Smooth muscle cell (in vitro differentiated cells): ENCODE data around the gene THG1L. TPM values are rescaled to one million over a fixed set of nuclear protein-coding genes. Genes with fewer than 3 reads are reported as not detected.

Experiments used
- DNase-seq: peaks from one replicate; lab custom pipeline; 2025; ENCODE audit not compliant: unreplicated experiment; lab: John Stamatoyannopoulos, UW
- H2AFZ ChIP-seq: fragments of 200-600 bp; sonication (generic); 2 replicates; pipeline ENCODE4 v1.6.0; 2016; ENCODE audit warnings: antibody characterized with exemption, low read depth, mild to moderate bottlenecking
- H3F3A ChIP-seq: fragments of 200-600 bp; sonication (generic); 2 replicates; pipeline ENCODE4 v1.6.0; 2017; ENCODE audit warnings: antibody characterized with exemption, low read depth
- H3K27ac ChIP-seq: fragments of 200-600 bp; sonication (generic); 2 replicates; pipeline ENCODE4 v1.5.1; 2016; ENCODE audit warnings: low read depth, mild to moderate bottlenecking
- H3K27me3 ChIP-seq: fragments of 200-600 bp; sonication (generic); 2 replicates; pipeline ENCODE4 v1.6.1; 2016; ENCODE audit warnings: low read depth, mild to moderate bottlenecking
- H3K36me3 ChIP-seq: fragments of 200-600 bp; sonication (generic); 2 replicates; pipeline ENCODE4 v1.5.1; 2016; ENCODE audit warnings: low read depth
- H3K4me1 ChIP-seq: fragments of 200-600 bp; sonication (generic); 2 replicates; pipeline ENCODE4 v1.5.1; 2016; ENCODE audit warnings: low read depth
- H3K4me2 ChIP-seq: fragments of 200-600 bp; sonication (generic); 2 replicates; pipeline ENCODE4 v1.6.0; 2016; ENCODE audit warnings: mild to moderate bottlenecking
- H3K4me3 ChIP-seq: fragments of 200-600 bp; sonication (generic); 2 replicates; pipeline ENCODE4 v1.5.1; 2016; ENCODE audit warnings: mild to moderate bottlenecking
- H3K79me2 ChIP-seq: fragments of 200-600 bp; sonication (generic); 2 replicates; pipeline ENCODE4 v1.6.0; 2016; ENCODE audit warnings: low read depth, mild to moderate bottlenecking
- H3K9ac ChIP-seq: fragments of 200-600 bp; sonication (generic); 2 replicates; pipeline ENCODE4 v1.6.0; 2016; ENCODE audit warnings: low read depth
- H3K9me3 ChIP-seq: fragments of 200-600 bp; sonication (generic); replicated peaks from 2 replicates; pipeline ENCODE4 v1.5.1; 2016; ENCODE audit warnings: low read depth
- H4K20me1 ChIP-seq: fragments of 200-600 bp; sonication (generic); 2 replicates; pipeline ENCODE4 v1.6.0; 2016; ENCODE audit warnings: low read depth
- CTCF ChIP-seq: fragments of 200-600 bp; sonication (generic); IDR thresholded peaks from 2 replicates; pipeline ENCODE4 v1.5.1; 2017; ENCODE audit warnings: borderline replicate concordance, mild to moderate bottlenecking, antibody characterized with exemption; ENCODE audit not compliant: insufficient read depth, poor library complexity, severe bottlenecking
- WGBS: methylation state at CpG from one replicate; pipeline ENCODE4 v1.1.7; 2016; ENCODE audit warnings: low lambda C conversion rate; 5-methylcytosine and 5-hydroxymethylcytosine counted together
- polyA plus RNA-seq: library from polyadenylated mRNA; unstranded; fragments of >200 nt; fragmentation: Nextera tagmentation; extraction: Ambion mirVana; gene quantifications from 2 replicates; pipeline ENCODE4 v1.2.1, GENCODE V29; 2016
- total RNA-seq: library from RNA; depleted of rRNA; stranded (reverse); fragments of >200 nt; gene quantifications from 2 replicates; pipeline ENCODE4 v1.2.3, GENCODE V29; 2014

The THG1L gene
- total and polyA plus RNA-seq, 2 experiments from 2014 or later: 4.4 to 6.5 TPM

GRCh38 chr5:157710882-157711281, 20.3 kb upstream of the THG1L start:
- Histone ChIP-seq H3K4me3 (no peak overlapping the region), H3K27me3 (no peaks in the 10 kb centered on the region), H3K79me2 (no peaks in the 10 kb centered on the region), H4K20me1 (no peaks in the 10 kb centered on the region), H3K9ac (no peak overlapping the region), H3K27ac (no peak overlapping the region), H3K4me1 (no peaks in the 10 kb centered on the region), H3K9me3 (no peaks in the 10 kb centered on the region), H2AFZ (no peak overlapping the region), H3K36me3 (no peaks in the 10 kb centered on the region), H3F3A (no peaks in the 10 kb centered on the region), H3K4me2 (no peak overlapping the region)
- 49% methylated on average over 2 of the region's 2 CpGs for WGBS
- no peak for TF ChIP-seq CTCF
- no peak for DNase-seq

GRCh38 chr5:157713830-157714595, 17.2 kb upstream of the THG1L start:
- no peak overlapping the region for H2AFZ ChIP-seq
- DNase-seq: no peak

GRCh38 chr5:157714596-157714864, 16.7 kb upstream of the THG1L start:
- no peaks in the 10 kb centered on the region for H3K36me3 ChIP-seq

More at GRCh38 chr5:157713830-157714595, 17.2 kb upstream of the THG1L start:
- no peaks in the 10 kb centered on the region for H4K20me1 ChIP-seq
- no peak for TF ChIP-seq CTCF
- no peaks in the 10 kb centered on the region for H3K36me3 ChIP-seq
- H3K9me3 ChIP-seq: no peaks in the 10 kb centered on the region
- H3K4me1 ChIP-seq: no peaks in the 10 kb centered on the region
- H3K27me3 ChIP-seq: no peaks in the 10 kb centered on the region
- no peaks in the 10 kb centered on the region for H3K79me2 ChIP-seq
- H3K4me3 ChIP-seq: no peak overlapping the region
- no peak overlapping the region for H3K4me2 ChIP-seq
- no peaks in the 10 kb centered on the region for H3F3A ChIP-seq
- H3K9ac ChIP-seq: no peak overlapping the region
- H3K27ac ChIP-seq: no peak overlapping the region
- 91% methylated on average over 4 of the region's 4 CpGs for WGBS

More at GRCh38 chr5:157714596-157714864, 16.7 kb upstream of the THG1L start:
- no peak overlapping the region for H3K4me3 ChIP-seq
- H2AFZ ChIP-seq: no peak overlapping the region
- H3K9me3 ChIP-seq: no peaks in the 10 kb centered on the region
- no peaks in the 10 kb centered on the region for H3K79me2 ChIP-seq
- no peak overlapping the region for H3K27ac ChIP-seq
- H3K4me2 ChIP-seq: no peak overlapping the region
- no peaks in the 10 kb centered on the region for H3K27me3 ChIP-seq
- no peak overlapping the region for H3K9ac ChIP-seq
- no peak for TF ChIP-seq CTCF
- H3F3A ChIP-seq: no peaks in the 10 kb centered on the region
- H3K4me1 ChIP-seq: no peaks in the 10 kb centered on the region
- no peaks in the 10 kb centered on the region for H4K20me1 ChIP-seq
- DNase-seq: no peak
